ENCODE data around the gene DLL3. TPM values are rescaled to one million over a fixed set of nuclear protein-coding genes. Genes with fewer than 3 reads are reported as not detected.

DLL3 gene
- total and polyA plus RNA-seq, 4 experiments from 2014 or later = 0.14 to 0.19 (median 0.16) TPM; not detected in 1

DNA sequence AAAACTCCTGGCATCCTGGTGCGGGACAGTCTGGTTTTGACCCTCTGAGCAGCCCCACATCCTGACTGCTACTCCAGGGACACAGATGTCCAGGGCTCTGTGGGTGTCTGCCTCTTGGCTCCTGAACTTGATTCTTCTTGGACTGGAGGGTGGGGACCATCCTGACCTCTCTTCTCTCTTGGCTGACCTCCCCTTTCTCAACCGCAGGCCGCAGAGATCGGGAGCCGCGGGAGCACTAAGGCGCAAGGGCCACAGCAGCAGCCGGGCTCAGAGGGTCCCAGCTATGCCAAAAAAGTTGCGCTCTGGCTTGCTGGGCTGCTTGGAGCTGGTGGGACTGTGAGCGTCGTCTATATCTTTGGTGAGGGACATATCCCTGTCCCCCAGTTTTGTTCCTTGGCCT lies 17.1 kb upstream of the DLL3 start:
- intact Hi-C loops (cut with micrococcal nuclease) = loop anchor here (2.0 kb wide), 1 partner anchor 37 kb away; the partner anchor contains the start of gene SUPT5H

DNA sequence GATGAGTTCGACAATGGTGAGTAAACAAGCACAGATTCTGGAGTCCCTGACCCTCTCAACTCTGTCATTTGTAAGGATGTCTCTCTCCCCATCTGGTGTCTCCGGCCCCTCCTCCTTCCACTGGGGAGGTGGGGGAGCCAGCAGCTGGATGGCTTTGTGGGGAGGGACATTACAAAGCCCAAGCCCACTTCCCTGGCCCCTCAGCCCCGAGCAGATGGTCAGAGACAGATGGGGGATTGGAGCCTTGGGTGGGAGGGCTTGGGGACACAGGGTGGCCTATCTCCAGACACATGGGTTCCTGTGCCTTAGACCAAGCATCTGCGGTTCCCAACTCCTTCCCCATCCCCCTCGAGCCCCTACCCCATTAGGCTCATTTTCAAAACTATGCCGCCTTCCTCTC lies 15.6 kb upstream of the DLL3 start:
- Histone ChIP-seq H3K36me3 (ENCODE audit: insufficient read depth, low read length) (peaks cover 21% of the 10 kb centered on the region), H3K27ac (ENCODE audit: low read depth, low read length) (no peak overlapping the region), H3K27me3 (ENCODE audit: insufficient read depth, low read length) (no peaks in the 10 kb centered on the region), H3K9me3 (ENCODE audit: control insufficient read depth in 1 of 2, low read length in 2 of 2) (no peaks in the 10 kb centered on the region), H3K4me1 (ENCODE audit: insufficient read depth, low read length) (peaks cover 17% of the 10 kb centered on the region), H3K4me3 (ENCODE audit: low read length in 2 of 2) (no peak overlapping the region)
- peaks cover 15 to 35% (median 27%) of the 10 kb centered on the region in 4 donors for H3K4me1 Mint-ChIP-seq
- ChIA-PET CTCF (ENCODE audit: partially characterized antibody) (interaction anchor here (2.4 kb wide), 1 partner anchor 9 kb away, joined by 7 read pairs; no protein-coding TSS in a partner anchor), POLR2A (ENCODE audit: partially characterized antibody) (no interaction called here)
- H3K27ac Mint-ChIP-seq = peak overlapping the region in 4 of 7 donors; percentile 27 to 75 (median 36)
- intact Hi-C loops (cut with micrococcal nuclease) = no loop called here
- peaks cover 14 to 40% of the 10 kb centered on the region in 2 donors for H3K36me3 Mint-ChIP-seq
- H3K27me3 Mint-ChIP-seq = no peaks in the 10 kb centered on the region
- H3K9me3 Mint-ChIP-seq = no peaks in the 10 kb centered on the region
- DNase-seq = no peak
- H3K4me3 Mint-ChIP-seq = peak overlapping the region in 6 of 8 donors; percentile 7 to 76 (median 38)

More for the DNA sequence above, 17.1 kb upstream of the DLL3 start:
- Histone ChIP-seq H3K4me3 (ENCODE audit: low read length in 2 of 2) (peak overlapping the region; percentile 83 to 93), H3K27ac (ENCODE audit: low read depth, low read length) (peak overlapping the region; percentile 82), H3K9me3 (ENCODE audit: control insufficient read depth in 1 of 2, low read length in 2 of 2) (no peaks in the 10 kb centered on the region), H3K4me1 (ENCODE audit: insufficient read depth, low read length) (peaks cover 17% of the 10 kb centered on the region), H3K36me3 (ENCODE audit: insufficient read depth, low read length) (peaks cover 17% of the 10 kb centered on the region), H3K27me3 (ENCODE audit: insufficient read depth, low read length) (no peaks in the 10 kb centered on the region)
- H3K4me3 Mint-ChIP-seq = peak overlapping the region; percentile 90 to 96 (median 93)
- ChIA-PET CTCF (ENCODE audit: partially characterized antibody) (interaction anchor here (0.8 to 2.4 kb wide), 2 partner anchors 7 to 41 kb away, joined by 3 to 7 read pairs; no protein-coding TSS in a partner anchor), POLR2A (ENCODE audit: partially characterized antibody) (interaction anchor here (1.6 kb wide), 1 partner anchor 51 kb away, joined by 6 read pairs; the partner anchor contains the start of gene EID2B)
- H3K27me3 Mint-ChIP-seq = no peaks in the 10 kb centered on the region
- H3K9me3 Mint-ChIP-seq = no peaks in the 10 kb centered on the region
- no peak for DNase-seq
- peaks cover 15 to 36% (median 26%) of the 10 kb centered on the region in 4 donors for H3K4me1 Mint-ChIP-seq
- peaks cover 8 to 35% of the 10 kb centered on the region in 2 donors for H3K36me3 Mint-ChIP-seq
- H3K27ac Mint-ChIP-seq = peak overlapping the region; percentile 92 to 98 (median 96)

GRCh38 chr19:39489756-39490155 lies 9.0 kb upstream of the DLL3 start:
- H3K4me3 Mint-ChIP-seq = no peak overlapping the region
- H3K36me3 ChIP-seq (ENCODE audit: insufficient read depth, low read length) = peaks cover 40% of the 10 kb centered on the region
- POLR2A ChIA-PET (ENCODE audit: partially characterized antibody) = no interaction called here

GRCh38 chr19:39492225-39492624 lies 6.5 kb upstream of the DLL3 start:
- Mint-ChIP-seq H3K4me1 (no peaks in the 10 kb centered on the region), H3K36me3 (peaks cover 14 to 30% of the 10 kb centered on the region in 2 donors), H3K27me3 (peaks cover 6 to 8% of the 10 kb centered on the region in 2 donors), H3K4me3 (no peak overlapping the region), H3K9me3 (no peaks in the 10 kb centered on the region), H3K27ac (no peak overlapping the region)
- intact Hi-C loops (cut with micrococcal nuclease) = no loop called here
- no peaks in the 10 kb centered on the region for H3K27me3 ChIP-seq (ENCODE audit: insufficient read depth, low read length)
- no peak for DNase-seq
- no peaks in the 10 kb centered on the region for H3K4me1 ChIP-seq (ENCODE audit: insufficient read depth, low read length)
- H3K27ac ChIP-seq (ENCODE audit: low read depth, low read length) = no peak overlapping the region
- ChIA-PET CTCF (ENCODE audit: partially characterized antibody) (interaction anchor here (1.2 kb wide), 1 partner anchor 11 kb away, joined by 3 read pairs; no protein-coding TSS in a partner anchor), POLR2A (ENCODE audit: partially characterized antibody) (interaction anchor here (0.6 kb wide), 1 partner anchor 44 kb away, joined by 3 read pairs; no protein-coding TSS in a partner anchor)
- H3K4me3 ChIP-seq (ENCODE audit: low read length in 2 of 2) = no peak overlapping the region
- peaks cover 22% of the 10 kb centered on the region for H3K36me3 ChIP-seq (ENCODE audit: insufficient read depth, low read length)
- H3K9me3 ChIP-seq (ENCODE audit: control insufficient read depth in 1 of 2, low read length in 2 of 2) = no peaks in the 10 kb centered on the region

More at GRCh38 chr19:39489756-39490155, 9.0 kb upstream of the DLL3 start:
- Mint-ChIP-seq H3K27me3 (no peaks in the 10 kb centered on the region), H3K36me3 (peaks cover 24 to 50% of the 10 kb centered on the region in 2 donors), H3K27ac (no peak overlapping the region), H3K9me3 (no peaks in the 10 kb centered on the region), H3K4me1 (peaks cover 0 to 4% (median 0%) of the 10 kb centered on the region in 4 donors)
- H3K9me3 ChIP-seq (ENCODE audit: control insufficient read depth in 1 of 2, low read length in 2 of 2) = no peaks in the 10 kb centered on the region
- intact Hi-C loops (cut with micrococcal nuclease) = no loop called here
- no peak overlapping the region for H3K4me3 ChIP-seq (ENCODE audit: low read length in 2 of 2)
- CTCF ChIA-PET (ENCODE audit: partially characterized antibody) = no interaction called here
- no peak for DNase-seq
- H3K27me3 ChIP-seq (ENCODE audit: insufficient read depth, low read length) = no peaks in the 10 kb centered on the region
- H3K27ac ChIP-seq (ENCODE audit: low read depth, low read length) = no peak overlapping the region
- no peaks in the 10 kb centered on the region for H3K4me1 ChIP-seq (ENCODE audit: insufficient read depth, low read length)

- H3K9me3 Mint-ChIP-seq = no peaks in the 10 kb centered on the region
- peaks cover 6 to 10% of the 10 kb centered on the region in 2 donors for H3K27me3 Mint-ChIP-seq
- H3K4me1 Mint-ChIP-seq = no peaks in the 10 kb centered on the region
- H3K4me3 Mint-ChIP-seq = no peak overlapping the region
- DNase-seq = no peak
- CTCF ChIA-PET (ENCODE audit: partially characterized antibody) = interaction anchor here (1.2 kb wide), 1 partner anchor 10 kb away, joined by 3 read pairs; no protein-coding TSS in a partner anchor
- H3K36me3 ChIP-seq (ENCODE audit: insufficient read depth, low read length) = peaks cover 22% of the 10 kb centered on the region
- no peak overlapping the region for H3K4me3 ChIP-seq (ENCODE audit: low read length in 2 of 2)
- no peak overlapping the region for H3K27ac ChIP-seq (ENCODE audit: low read depth, low read length)
- H3K9me3 ChIP-seq (ENCODE audit: control insufficient read depth in 1 of 2, low read length in 2 of 2) = no peaks in the 10 kb centered on the region
- H3K27me3 ChIP-seq (ENCODE audit: insufficient read depth, low read length) = no peaks in the 10 kb centered on the region
- H3K4me1 ChIP-seq (ENCODE audit: insufficient read depth, low read length) = peaks cover 3% of the 10 kb centered on the region
- POLR2A ChIA-PET (ENCODE audit: partially characterized antibody) = interaction anchor here (0.6 kb wide), 1 partner anchor 47 kb away, joined by 3 read pairs; the partner anchor contains the start of gene SUPT5H
- peaks cover 12 to 29% of the 10 kb centered on the region in 2 donors for H3K36me3 Mint-ChIP-seq
- intact Hi-C loops (cut with micrococcal nuclease) = no loop called here
- peak overlapping the region in 1 of 7 donors; percentile 38 for H3K27ac Mint-ChIP-seq
Observed at GRCh38 chr19:39492788-39493187, 6.0 kb upstream of the DLL3 start.

DNA sequence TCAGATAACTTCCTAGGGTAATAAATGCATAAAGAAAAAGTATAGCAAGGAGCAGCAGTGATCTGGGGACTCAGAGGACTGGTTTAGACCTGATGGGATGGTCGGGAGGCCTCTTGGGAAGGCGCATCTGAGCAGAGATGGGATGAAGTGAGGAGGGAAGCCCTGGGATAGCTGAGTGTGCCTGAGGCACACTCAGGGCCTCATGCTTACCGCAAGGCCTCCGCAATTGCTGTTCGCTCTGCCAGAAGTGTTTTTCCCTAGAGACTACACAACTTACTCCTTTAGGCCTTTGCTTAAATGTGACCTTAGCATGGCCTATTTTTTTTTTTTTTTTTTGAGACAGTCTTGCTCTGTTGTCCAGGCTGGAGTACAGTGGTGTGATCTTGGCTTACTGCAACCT lies 4.1 kb upstream of the DLL3 start:
- Histone ChIP-seq H3K27me3 (ENCODE audit: insufficient read depth, low read length) (peaks cover 10% of the 10 kb centered on the region), H3K4me3 (ENCODE audit: low read length in 2 of 2) (no peak overlapping the region), H3K27ac (ENCODE audit: low read depth, low read length) (no peak overlapping the region), H3K9me3 (ENCODE audit: control insufficient read depth in 1 of 2, low read length in 2 of 2) (no peaks in the 10 kb centered on the region), H3K36me3 (ENCODE audit: insufficient read depth, low read length) (peaks cover 9% of the 10 kb centered on the region), H3K4me1 (ENCODE audit: insufficient read depth, low read length) (peaks cover 19% of the 10 kb centered on the region)
- Mint-ChIP-seq H3K4me3 (no peak overlapping the region), H3K36me3 (peaks cover 3 to 15% of the 10 kb centered on the region in 2 donors), H3K27ac (no peak overlapping the region), H3K9me3 (no peaks in the 10 kb centered on the region), H3K4me1 (peaks cover 10 to 17% (median 12%) of the 10 kb centered on the region in 4 donors), H3K27me3 (peaks cover 17 to 22% of the 10 kb centered on the region in 2 donors)
- POLR2A ChIA-PET (ENCODE audit: partially characterized antibody) = no interaction called here
- CTCF ChIA-PET (ENCODE audit: partially characterized antibody) = no interaction called here
- DNase-seq = no peak
- intact Hi-C loops (cut with micrococcal nuclease) = loop anchor here (5.0 kb wide), 1 partner anchor 38 kb away; the partner anchor contains the start of gene EID2B

DNA sequence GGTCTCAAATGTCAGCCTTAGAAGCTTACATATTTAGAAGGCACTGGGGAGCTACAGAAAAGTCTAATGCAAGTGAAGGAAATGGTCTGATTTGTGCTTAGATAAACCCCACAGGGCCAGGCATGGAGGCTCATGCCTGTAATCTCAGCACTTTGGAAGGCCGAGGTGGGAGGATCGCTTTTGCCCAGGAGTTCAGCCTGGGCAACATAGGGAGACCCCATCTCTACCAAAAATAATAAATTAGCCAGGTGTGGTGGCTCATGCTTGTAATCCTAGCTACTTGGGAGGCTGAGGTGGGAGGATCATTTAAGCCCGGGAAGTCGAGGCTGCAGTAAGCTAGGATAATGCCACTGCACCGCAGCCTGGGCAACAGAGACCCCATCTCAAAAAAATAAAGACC lies 2.7 kb upstream of the DLL3 start:
- H3K9me3 ChIP-seq (ENCODE audit: control insufficient read depth in 1 of 2, low read length in 2 of 2) = no peaks in the 10 kb centered on the region
- Mint-ChIP-seq H3K4me3 (peak overlapping the region in 1 of 8 donors; percentile 11), H3K4me1 (peaks cover 12 to 24% (median 18%) of the 10 kb centered on the region in 4 donors), H3K9me3 (no peaks in the 10 kb centered on the region), H3K27me3 (peaks cover 28 to 31% of the 10 kb centered on the region in 2 donors), H3K36me3 (peaks cover 0 to 8% of the 10 kb centered on the region in 2 donors), H3K27ac (no peak overlapping the region)
- no peak overlapping the region for H3K4me3 ChIP-seq (ENCODE audit: low read length in 2 of 2)
- CTCF ChIA-PET (ENCODE audit: partially characterized antibody) = no interaction called here
- H3K27me3 ChIP-seq (ENCODE audit: insufficient read depth, low read length) = peaks cover 19% of the 10 kb centered on the region
- intact Hi-C loops (cut with micrococcal nuclease) = loop anchor here (5.0 kb wide), 1 partner anchor 36 kb away; the partner anchor contains the start of gene EID2B
- DNase-seq = no peak
- H3K36me3 ChIP-seq (ENCODE audit: insufficient read depth, low read length) = no peaks in the 10 kb centered on the region
- H3K27ac ChIP-seq (ENCODE audit: low read depth, low read length) = no peak overlapping the region
- POLR2A ChIA-PET (ENCODE audit: partially characterized antibody) = interaction anchor here (1.0 kb wide), 1 partner anchor 16 kb away, joined by 3 read pairs; the partner anchor contains the start of gene TIMM50
- peaks cover 19% of the 10 kb centered on the region for H3K4me1 ChIP-seq (ENCODE audit: insufficient read depth, low read length)

All from CD4-positive, alpha-beta memory T cell (primary cell).